Stomach (tissue), 19 donors: ENCODE measurements around the gene INTS12. TPM values are rescaled to one million over a fixed set of nuclear protein-coding genes. Genes with fewer than 3 reads are reported as not detected.

ENCODE experiments used
- DNase-seq, 2 donors: peaks; one replicate each; pipeline versions ENCODE4 v3.0.0 to v3.0.0-alpha.2; 2013 to 2019
- H3K27ac ChIP-seq, 5 donors: fragments of 200-600 bp in 4 of 5; sonication (generic) in 4 of 5; one replicate each; pipeline ENCODE4 v1.5.1; 2013 to 2019; ENCODE audit warnings: mild to moderate bottlenecking in 1 of 5, moderate library complexity in 1 of 5
- H3K27me3 ChIP-seq, 3 donors: fragments of 200-600 bp; sonication (generic); one replicate each; pipeline ENCODE4 v1.5.1; 2017 to 2019; ENCODE audit warnings: mixed run types in 1 of 3
- H3K36me3 ChIP-seq, 4 donors: fragments of 200-600 bp; sonication (generic); 1 replicate in 3 of 4; 2 replicates in 1 of 4; pipeline ENCODE4 v1.5.1; 2016 to 2019
- H3K4me1 ChIP-seq, 4 donors: fragments of 200-600 bp; sonication (generic); one replicate each; pipeline ENCODE4 v1.5.1; 2016 to 2019
- H3K4me3 ChIP-seq, 4 donors: fragments of 200-600 bp; sonication (generic) in 3 of 4; one replicate each; pipeline ENCODE4 v1.5.1; 2016 to 2019; ENCODE audit warnings: mild to moderate bottlenecking in 1 of 4
- H3K9me3 ChIP-seq, 4 donors: fragments of 200-600 bp; sonication (generic); one replicate each; pipeline ENCODE4 v1.5.1; 2016 to 2019
- CTCF ChIP-seq, 7 experiments: fragments of 450-650 bp in 4 of 7; fragments of 200-600 bp in 3 of 7; sonication (generic) in 3 of 7; IDR thresholded peaks; one replicate each; pipeline ENCODE4 v1.5.1; 2016 to 2019; ENCODE audit warnings: antibody characterized with exemption in 7 of 7, control low read depth in 2 of 7, mild to moderate bottlenecking in 1 of 7
- EP300 ChIP-seq: sonication (generic); formaldehyde crosslinking; IDR thresholded peaks from one replicate; pipeline ENCODE4 v1.6.1; 2017; ENCODE audit warnings: antibody characterized with exemption
- POLR2A ChIP-seq, 4 donors: fragments of 450-650 bp; IDR thresholded peaks; one replicate each; pipeline ENCODE4 v1.6.1; 2016; ENCODE audit warnings: antibody characterized with exemption in 4 of 4, control low read depth in 2 of 4, mild to moderate bottlenecking in 1 of 4, moderate library complexity in 1 of 4
- POLR2AphosphoS5 ChIP-seq, 3 donors: sonication (generic); formaldehyde crosslinking; IDR thresholded peaks; one replicate each; pipeline ENCODE4 v1.6.1; 2016; ENCODE audit warnings: antibody characterized with exemption in 3 of 3
- WGBS, 5 donors: extraction: QIAGEN DNeasy Blood & Tissue Kit in 3 of 5; methylation state at CpG; one replicate each; pipeline versions ENCODE4 v1.1.5 to v1.1.7; 2013 to 2018; 5-methylcytosine and 5-hydroxymethylcytosine counted together
- intact Hi-C: fragments of 100-400 bp; cut with DNase I; formaldehyde crosslinking; loops from one replicate; pipeline ENCODE4 v1.15.1; 2023; ENCODE audit warnings: low total_unique reads
- long read RNA-seq, 10 donors: transcript quantifications; one replicate each; lab custom pipeline, GENCODE V29; 2026
- polyA plus RNA-seq, 3 donors: library from polyadenylated mRNA; stranded (reverse); fragments of 200-250 nt; gene quantifications; one replicate each; pipeline ENCODE4 v1.2.3, GENCODE V29; 2013
- total RNA-seq, 5 donors: library from RNA; depleted of rRNA; stranded (reverse); fragments of >200 nt; gene quantifications; one replicate each; pipeline versions ENCODE4 v1.1.0 to v1.2.3, GENCODE V29; 2014 to 2016
- donor health status: healthy with polysubstance abuse.
- donor health status: Bipolar disorder and iron deficiency.
- donor health status: healthy.

INTS12 gene
- total RNA-seq (10 to 100 TPM in 4 of 5 donors, 1 to 10 TPM in 1; 8.7 to 35.7 (median 17.5) TPM), polyA plus RNA-seq (10 to 100 TPM; 11.5 to 20.9 (median 16.3) TPM)
- long read RNA-seq, donor 1, partial matches to known transcripts: 0 of 2 reads
- long read RNA-seq, donor 1, other reads (novel, unspliced or antisense): 0 of 2 reads
- long read RNA-seq, donor 2, partial matches to known transcripts: 0 of 3 reads
- long read RNA-seq, donor 2, other reads (novel, unspliced or antisense): 0 of 3 reads
- long read RNA-seq, donor 3, partial matches to known transcripts: 0 of 4 reads
- long read RNA-seq, donor 3, other reads (novel, unspliced or antisense): 0 of 4 reads
- long read RNA-seq, donor 4, partial matches to known transcripts: 0 of 1 reads
- long read RNA-seq, donor 4, other reads (novel, unspliced or antisense): 0 of 1 reads
- long read RNA-seq, donor 5, partial matches to known transcripts: 0 of 2 reads
- long read RNA-seq, donor 5, other reads (novel, unspliced or antisense): 0 of 2 reads
- long read RNA-seq, donor 6, transcript INTS12-206 (7 exons, 1,975 nt): major isoform, 5 of 6 reads
- long read RNA-seq, donor 6, partial matches to known transcripts: 0 of 6 reads
- long read RNA-seq, donor 6, other reads (novel, unspliced or antisense): 0 of 6 reads
- long read RNA-seq, donor 7, transcript INTS12-206 (7 exons, 1,975 nt): major isoform, 7 of 10 reads
- long read RNA-seq, donor 7, partial matches to known transcripts: 0 of 10 reads
- long read RNA-seq, donor 7, other reads (novel, unspliced or antisense): 0 of 10 reads
- long read RNA-seq, donor 8, transcript INTS12-206 (7 exons, 1,975 nt): major isoform, 8 of 15 reads
- long read RNA-seq, donor 8, partial matches to known transcripts: 6 of 15 reads
- long read RNA-seq, donor 8, other reads (novel, unspliced or antisense): 0 of 15 reads
- long read RNA-seq, donor 9, partial matches to known transcripts: 0 of 5 reads
- long read RNA-seq, donor 9, other reads (novel, unspliced or antisense): 0 of 5 reads
- long read RNA-seq, donor 10, partial matches to known transcripts: 0 of 5 reads
- long read RNA-seq, donor 10, other reads (novel, unspliced or antisense): 0 of 5 reads

- WGBS, 5 donors: 0 to 1% (median 0%) methylated on average over 39 to 63 of the region's 63 CpGs
- intact Hi-C loops: loop anchor here (10.0 kb wide), 1 partner anchor 194 kb away; no protein-coding TSS in a partner anchor
- Histone ChIP-seq H3K27ac (peak within 1 kb of the TSS; percentile 87 to 93 (median 91)), H3K36me3 (peaks cover 0 to 2% (median 0%) of the 10 kb centered on the region in 4 donors), H3K27me3 (no peaks in the 10 kb centered on the region), H3K9me3 (no peaks in the 10 kb centered on the region), H3K4me3 (peak within 1 kb of the TSS; percentile 74 to 90 (median 80)), H3K4me1 (peaks cover 17 to 62% (median 40%) of the 10 kb centered on the region in 4 donors)
- peak; percentile 95 to 97 for DNase-seq
- TF ChIP-seq EP300 (no peak), CTCF (IDR thresholded peaks at IDR 0.05) (no peak), POLR2AphosphoS5 (IDR thresholded peaks at IDR 0.05) (peak; percentile 87 to 96 (median 90)), POLR2A (IDR thresholded peaks at IDR 0.05) (peak in 1 of 4 donors; percentile 23)
Measured at GRCh38 chr4:105708181-105709080, at the start of gene INTS12, which contains the start of gene GSTCD. Gene INTS12 (minus strand): TSS chr4:105708689. CDS start chr4:105700005, 8,684 bp downstream. Gene GSTCD (plus strand): TSS chr4:105708784. CDS start chr4:105717614, 8,830 bp downstream.

GRCh38 chr4:105755375-105755774 is 46.9 kb upstream of the INTS12 start:
- Histone ChIP-seq H3K27me3 (no peaks in the 10 kb centered on the region), H3K27ac (no peak overlapping the region), H3K9me3 (no peaks in the 10 kb centered on the region), H3K4me1 (peaks cover 0 to 6% (median 2%) of the 10 kb centered on the region in 4 donors), H3K36me3 (no peaks in the 10 kb centered on the region), H3K4me3 (no peak overlapping the region)
- intact Hi-C loops: no loop called here
- DNase-seq: no peak
- no peak for TF ChIP-seq POLR2A (IDR thresholded peaks at IDR 0.05)
- no peak for TF ChIP-seq CTCF (IDR thresholded peaks at IDR 0.05)
- no peak for TF ChIP-seq POLR2AphosphoS5 (IDR thresholded peaks at IDR 0.05)
- no peak for TF ChIP-seq EP300

- intact Hi-C loops: no loop called here
- H3K36me3 ChIP-seq: no peaks in the 10 kb centered on the region
- H3K27me3 ChIP-seq: no peaks in the 10 kb centered on the region
- no peaks in the 10 kb centered on the region for H3K9me3 ChIP-seq
- no peaks in the 10 kb centered on the region for H3K4me1 ChIP-seq
- H3K27ac ChIP-seq: no peak overlapping the region
- no peak for TF ChIP-seq CTCF (IDR thresholded peaks at IDR 0.05)
- TF ChIP-seq EP300: no peak
- TF ChIP-seq POLR2A (IDR thresholded peaks at IDR 0.05): no peak
- TF ChIP-seq POLR2AphosphoS5 (IDR thresholded peaks at IDR 0.05): no peak
- no peak for DNase-seq
- no peak overlapping the region for H3K4me3 ChIP-seq
- WGBS, 5 donors: 77 to 88% (median 86%) methylated on average over 1 of the region's 1 CpG
Measured at GRCh38 chr4:105753361-105753760, 44.9 kb upstream of the INTS12 start.
